ENCODE measurements around the gene KIR3DL1.

GRCh38 chr19:54805665-54806515 lies 10.4 kb upstream of the KIR3DL1 start:
- no peak for TF ChIP-seq POLR2A (IDR thresholded peaks at IDR 0.05; ENCODE audit: low read length)
- TF ChIP-seq CTCF (IDR thresholded peaks at IDR 0.05), result no peak
- TF ChIP-seq, protein P1, sequence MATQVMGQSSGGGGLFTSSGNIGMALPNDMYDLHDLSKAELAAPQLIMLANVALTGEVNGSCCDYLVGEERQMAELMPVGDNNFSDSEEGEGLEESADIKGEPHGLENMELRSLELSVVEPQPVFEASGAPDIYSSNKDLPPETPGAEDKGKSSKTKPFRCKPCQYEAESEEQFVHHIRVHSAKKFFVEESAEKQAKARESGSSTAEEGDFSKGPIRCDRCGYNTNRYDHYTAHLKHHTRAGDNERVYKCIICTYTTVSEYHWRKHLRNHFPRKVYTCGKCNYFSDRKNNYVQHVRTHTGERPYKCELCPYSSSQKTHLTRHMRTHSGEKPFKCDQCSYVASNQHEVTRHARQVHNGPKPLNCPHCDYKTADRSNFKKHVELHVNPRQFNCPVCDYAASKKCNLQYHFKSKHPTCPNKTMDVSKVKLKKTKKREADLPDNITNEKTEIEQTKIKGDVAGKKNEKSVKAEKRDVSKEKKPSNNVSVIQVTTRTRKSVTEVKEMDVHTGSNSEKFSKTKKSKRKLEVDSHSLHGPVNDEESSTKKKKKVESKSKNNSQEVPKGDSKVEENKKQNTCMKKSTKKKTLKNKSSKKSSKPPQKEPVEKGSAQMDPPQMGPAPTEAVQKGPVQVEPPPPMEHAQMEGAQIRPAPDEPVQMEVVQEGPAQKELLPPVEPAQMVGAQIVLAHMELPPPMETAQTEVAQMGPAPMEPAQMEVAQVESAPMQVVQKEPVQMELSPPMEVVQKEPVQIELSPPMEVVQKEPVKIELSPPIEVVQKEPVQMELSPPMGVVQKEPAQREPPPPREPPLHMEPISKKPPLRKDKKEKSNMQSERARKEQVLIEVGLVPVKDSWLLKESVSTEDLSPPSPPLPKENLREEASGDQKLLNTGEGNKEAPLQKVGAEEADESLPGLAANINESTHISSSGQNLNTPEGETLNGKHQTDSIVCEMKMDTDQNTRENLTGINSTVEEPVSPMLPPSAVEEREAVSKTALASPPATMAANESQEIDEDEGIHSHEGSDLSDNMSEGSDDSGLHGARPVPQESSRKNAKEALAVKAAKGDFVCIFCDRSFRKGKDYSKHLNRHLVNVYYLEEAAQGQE (IDR thresholded peaks at IDR 0.05), result no peak
- no peak for TF ChIP-seq RNF2 (IDR thresholded peaks at IDR 0.05; ENCODE audit: borderline replicate concordance, low read depth)
